OCI-LY1 (cell line): ENCODE data around the gene SH3BGRL3.

Experiments used
- H2AFZ ChIP-seq: fragments of 200-600 bp; sonication (generic), shearing (Covaris generic); 2 replicates; pipeline ENCODE4 v1.6.0; 2014; ENCODE audit warnings: antibody characterized with exemption, mild to moderate bottlenecking, low read length
- H3F3A ChIP-seq: fragments of 200-600 bp; sonication (generic), shearing (Covaris generic); 2 replicates; pipeline ENCODE4 v1.6.0; 2014; ENCODE audit warnings: mild to moderate bottlenecking, antibody characterized with exemption, low read length, moderate library complexity; ENCODE audit not compliant: insufficient read depth
- H3K27ac ChIP-seq: fragments of 200-600 bp; sonication (generic); 2 replicates; pipeline ENCODE4 v1.5.1; 2014; ENCODE audit warnings: low read length, mixed run types, mild to moderate bottlenecking, low read depth; ENCODE audit not compliant: poor library complexity, severe bottlenecking
- H3K27me3 ChIP-seq: fragments of 200-600 bp; sonication (generic); 2 replicates; pipeline ENCODE4 v1.6.0; 2014; ENCODE audit warnings: antibody characterized with exemption, mild to moderate bottlenecking, low read length, moderate library complexity; ENCODE audit not compliant: insufficient read depth
- H3K36me3 ChIP-seq: fragments of 200-600 bp; sonication (generic); 2 replicates; pipeline ENCODE4 v1.6.1; 2014; ENCODE audit warnings: mild to moderate bottlenecking, antibody characterized with exemption, low read length, moderate library complexity, mixed read lengths; ENCODE audit not compliant: insufficient read depth
- H3K4me1 ChIP-seq: fragments of 200-600 bp; sonication (generic); 2 replicates; pipeline ENCODE4 v1.5.1; 2014; ENCODE audit warnings: mild to moderate bottlenecking, low read length, moderate library complexity; ENCODE audit not compliant: insufficient read depth, severe bottlenecking
- H3K4me2 ChIP-seq: fragments of 200-600 bp; sonication (generic), shearing (Covaris generic); 2 replicates; pipeline ENCODE4 v1.6.1; 2014; ENCODE audit warnings: low read length
- H3K4me3 ChIP-seq: fragments of 200-600 bp; sonication (generic); 2 replicates; pipeline ENCODE4 v1.5.1; 2014; ENCODE audit warnings: low read length, low read depth, mild to moderate bottlenecking, mixed read lengths; ENCODE audit not compliant: poor library complexity, severe bottlenecking
- H3K79me2 ChIP-seq: fragments of 200-600 bp; shearing (Covaris generic); 2 replicates; pipeline ENCODE4 v1.6.1; 2016; ENCODE audit warnings: mixed run types, low read length, mixed read lengths; ENCODE audit not compliant: insufficient read depth
- H3K9ac ChIP-seq: fragments of 200-600 bp; sonication (generic), shearing (Covaris generic); 2 replicates; pipeline ENCODE4 v1.6.1; 2014; ENCODE audit warnings: mild to moderate bottlenecking, low read length, mixed read lengths
- H3K9me2 ChIP-seq: fragments of 200-600 bp; sonication (generic), shearing (Covaris generic); 2 replicates; pipeline ENCODE4 v1.6.1; 2014; ENCODE audit warnings: low read depth, mild to moderate bottlenecking, low read length, mixed read lengths
- H3K9me3 ChIP-seq: fragments of 200-600 bp; shearing (Covaris generic); 2 replicates; pipeline ENCODE4 v1.6.1; 2014; ENCODE audit warnings: low read length, mixed read lengths
- H4K20me1 ChIP-seq: fragments of 200-600 bp; sonication (generic), shearing (Covaris generic); 2 replicates; pipeline ENCODE4 v1.6.0; 2016; ENCODE audit warnings: mild to moderate bottlenecking, low read length; ENCODE audit not compliant: insufficient read depth
- EZH2 ChIP-seq: fragments of 200-600 bp; sonication (generic), shearing (Covaris generic); IDR thresholded peaks from 2 replicates; pipeline ENCODE4 v1.8.0; 2017; ENCODE audit warnings: borderline replicate concordance, mixed run types, mild to moderate bottlenecking, antibody characterized with exemption, low read length, moderate library complexity, mixed read lengths
- TF ChIP-seq, protein P1 (sequence below): fragments of 200-600 bp; sonication (generic), shearing (Covaris generic); IDR thresholded peaks from 2 replicates; pipeline ENCODE4 v1.5.1; 2017; ENCODE audit warnings: mild to moderate bottlenecking, antibody characterized with exemption, low read length, moderate library complexity, mixed read lengths

Gene SH3BGRL3

GRCh38 chr1:26259005-26259404 is 20.9 kb upstream of the SH3BGRL3 start:
- no peaks in the 10 kb centered on the region for H3F3A ChIP-seq
- H4K20me1 ChIP-seq: no peaks in the 10 kb centered on the region
- H3K27me3 ChIP-seq: no peaks in the 10 kb centered on the region
- no peaks in the 10 kb centered on the region for H3K79me2 ChIP-seq
- peaks cover 83% of the 10 kb centered on the region for H3K36me3 ChIP-seq
- no peak overlapping the region for H3K4me3 ChIP-seq
- no peak overlapping the region for H2AFZ ChIP-seq
- H3K9me3 ChIP-seq: no peaks in the 10 kb centered on the region
- no peak overlapping the region for H3K27ac ChIP-seq
- peaks cover 14% of the 10 kb centered on the region for H3K4me1 ChIP-seq
- H3K4me2 ChIP-seq: no peak overlapping the region
- no peaks in the 10 kb centered on the region for H3K9me2 ChIP-seq
- TF ChIP-seq, protein P1, sequence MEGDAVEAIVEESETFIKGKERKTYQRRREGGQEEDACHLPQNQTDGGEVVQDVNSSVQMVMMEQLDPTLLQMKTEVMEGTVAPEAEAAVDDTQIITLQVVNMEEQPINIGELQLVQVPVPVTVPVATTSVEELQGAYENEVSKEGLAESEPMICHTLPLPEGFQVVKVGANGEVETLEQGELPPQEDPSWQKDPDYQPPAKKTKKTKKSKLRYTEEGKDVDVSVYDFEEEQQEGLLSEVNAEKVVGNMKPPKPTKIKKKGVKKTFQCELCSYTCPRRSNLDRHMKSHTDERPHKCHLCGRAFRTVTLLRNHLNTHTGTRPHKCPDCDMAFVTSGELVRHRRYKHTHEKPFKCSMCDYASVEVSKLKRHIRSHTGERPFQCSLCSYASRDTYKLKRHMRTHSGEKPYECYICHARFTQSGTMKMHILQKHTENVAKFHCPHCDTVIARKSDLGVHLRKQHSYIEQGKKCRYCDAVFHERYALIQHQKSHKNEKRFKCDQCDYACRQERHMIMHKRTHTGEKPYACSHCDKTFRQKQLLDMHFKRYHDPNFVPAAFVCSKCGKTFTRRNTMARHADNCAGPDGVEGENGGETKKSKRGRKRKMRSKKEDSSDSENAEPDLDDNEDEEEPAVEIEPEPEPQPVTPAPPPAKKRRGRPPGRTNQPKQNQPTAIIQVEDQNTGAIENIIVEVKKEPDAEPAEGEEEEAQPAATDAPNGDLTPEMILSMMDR: no peak
- TF ChIP-seq EZH2: no peak
- no peak overlapping the region for H3K9ac ChIP-seq

DNA sequence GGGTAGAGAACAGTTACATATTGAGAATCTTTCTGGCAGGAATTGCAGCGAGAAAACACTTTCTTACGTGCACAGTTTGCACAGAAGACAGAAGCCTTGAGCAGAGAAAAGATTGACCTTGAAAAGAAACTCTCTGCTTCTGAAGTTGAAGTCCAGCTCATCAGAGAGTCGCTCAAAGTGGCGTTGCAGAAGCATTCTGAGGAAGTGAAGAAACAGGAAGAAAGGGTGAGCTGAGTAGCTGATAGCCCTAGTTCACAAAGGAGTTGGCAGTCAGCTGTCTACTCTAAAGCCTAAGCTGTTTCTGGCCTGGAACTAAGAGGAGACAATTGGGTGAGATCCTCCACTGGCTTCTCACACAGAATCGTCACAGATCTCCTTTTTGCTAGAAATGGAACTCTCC is 20.3 kb upstream of the SH3BGRL3 start:
- Histone ChIP-seq H3K4me2 (no peak overlapping the region), H3F3A (no peaks in the 10 kb centered on the region), H2AFZ (no peak overlapping the region), H3K4me1 (peaks cover 14% of the 10 kb centered on the region), H3K9ac (no peak overlapping the region), H3K27ac (no peak overlapping the region), H4K20me1 (no peaks in the 10 kb centered on the region), H3K4me3 (no peak overlapping the region), H3K27me3 (no peaks in the 10 kb centered on the region), H3K9me3 (no peaks in the 10 kb centered on the region), H3K79me2 (no peaks in the 10 kb centered on the region), H3K9me2 (no peaks in the 10 kb centered on the region), H3K36me3 (peaks cover 89% of the 10 kb centered on the region)
- TF ChIP-seq, protein P1: no peak
- TF ChIP-seq EZH2: no peak

GRCh38 chr1:26263212-26263611 is 16.7 kb upstream of the SH3BGRL3 start:
- no peak for TF ChIP-seq EZH2
- TF ChIP-seq, protein P1: no peak
- Histone ChIP-seq H3K27me3 (no peaks in the 10 kb centered on the region), H4K20me1 (no peaks in the 10 kb centered on the region), H3K4me1 (peaks cover 4% of the 10 kb centered on the region), H3K9me2 (no peaks in the 10 kb centered on the region), H3K27ac (no peak overlapping the region), H2AFZ (no peak overlapping the region), H3F3A (no peaks in the 10 kb centered on the region), H3K4me2 (no peak overlapping the region), H3K4me3 (no peak overlapping the region), H3K9ac (no peak overlapping the region), H3K36me3 (peaks cover 94% of the 10 kb centered on the region), H3K9me3 (peaks cover under 1% of the 10 kb centered on the region; the same call in 1 of the 2 replicates), H3K79me2 (no peaks in the 10 kb centered on the region)
